A549 (cell line): ENCODE results near the gene SRRM4. TPM values are rescaled to one million over a fixed set of nuclear protein-coding genes. Genes with fewer than 3 reads are reported as not detected.
A peak's percentile ranks its signal among the peaks of the same experiment; 100 is the strongest.
"Not testable (repeated sequence)": the region's sequence is repeated elsewhere in the genome, so short reads cannot be mapped to it uniquely, and the experiment has no call there.

ENCODE experiments used
- ATAC-seq, 2 experiments: fragments of 200-7000 bp in 1 of 2; fragments of >200 bp in 1 of 2; cut with Nextera tagmentation in 1 of 2; cut with Tn5 transposase in 1 of 2; 3 replicates each; pipeline versions ENCODE4 v1.8.0 to v1.9.1; 2018 to 2020; ENCODE audit warnings: mild to moderate bottlenecking in 1 of 2, moderate library complexity in 1 of 2
- CTCF ChIA-PET: fragments of 300-600 bp; sonication (Branson Sonifier 250); formaldehyde crosslinking; extraction: SDS; loops from one replicate; lab custom pipeline; 2021; ENCODE audit warnings: antibody characterized with exemption, inconsistent platforms; lab: Yijun Ruan, JAX
- POLR2A ChIA-PET: fragments of 350-600 bp; formaldehyde crosslinking; extraction: SDS; loops from one replicate; lab custom pipeline; 2021; ENCODE audit warnings: antibody characterized with exemption, inconsistent platforms; lab: Yijun Ruan, JAX
- DNase-seq, 2 experiments: peaks; one replicate each; pipeline versions ENCODE4 v3.0.0 to v3.0.0-alpha.2; 2011 to 2016; ENCODE audit warnings: low read depth in 1 of 2, low spot score in 1 of 2
- FAIRE-seq: peaks from 2 replicates; lab custom pipeline; 2011; peaks lifted over from hg19 to GRCh38; lab: Jason Lieb, UNC
- H3K27ac ChIP-seq, 2 experiments: fragments of >200 bp; sonication (Bioruptor Twin); formaldehyde crosslinking; 3 replicates each; pipeline ENCODE4 v1.5.1; 2016 to 2017
- H3K4me1 ChIP-seq: fragments of >200 bp; sonication (Bioruptor Twin); formaldehyde crosslinking; 3 replicates; pipeline ENCODE4 v1.6.1; 2016
- H3K4me2 ChIP-seq: fragments of >200 bp; sonication (Bioruptor Twin); formaldehyde crosslinking; 3 replicates; pipeline ENCODE4 v1.6.1; 2016
- H3K4me3 ChIP-seq: fragments of >200 bp; sonication (Bioruptor Twin); formaldehyde crosslinking; 3 replicates; pipeline ENCODE4 v1.5.1; 2016
- H3K9me3 ChIP-seq: fragments of >200 bp; sonication (Bioruptor Twin); formaldehyde crosslinking; 3 replicates; pipeline ENCODE4 v1.6.1; 2016
- HEYL ChIP-seq: fragments of 250-450 bp; sonication (Bioruptor Pico); IDR thresholded peaks from 2 replicates; pipeline ENCODE4 v1.8.0; 2021; ENCODE audit warnings: mild to moderate bottlenecking, moderate library complexity
- NPAS2 ChIP-seq: fragments of 250-450 bp; sonication (Bioruptor Pico); IDR thresholded peaks from 2 replicates; pipeline ENCODE4 v1.8.0; 2022; ENCODE audit warnings: mild to moderate bottlenecking, moderate library complexity, borderline replicate concordance
- POLR2AphosphoS2 ChIP-seq: conservative IDR thresholded peaks from 2 replicates; pipeline ENCODE4 v1.6.1; 2012; ENCODE audit warnings: low read length, improper control_type of control experiment, inconsistent platforms
- RAD21 ChIP-seq, 2 experiments: fragments of >200 bp in 1 of 2; sonication (Bioruptor Twin) in 1 of 2; formaldehyde crosslinking in 1 of 2; IDR thresholded peaks in 1 of 2; conservative IDR thresholded peaks in 1 of 2; 2 replicates in 1 of 2; 3 replicates in 1 of 2; pipeline ENCODE4 v1.6.1; 2012 to 2018; ENCODE audit warnings: inconsistent platforms in 1 of 2
- SMC3 ChIP-seq: fragments of >200 bp; sonication (Bioruptor Twin); formaldehyde crosslinking; IDR thresholded peaks from 3 replicates; pipeline ENCODE4 v1.6.1; 2018; ENCODE audit warnings: inconsistent platforms
- TP53 ChIP-seq: fragments of 250-450 bp; sonication (Bioruptor Pico); IDR thresholded peaks from 2 replicates; pipeline ENCODE4 v1.5.0; 2021; ENCODE audit warnings: mild to moderate bottlenecking, moderate library complexity
- ZNF302 ChIP-seq: fragments of 250-450 bp; sonication (Bioruptor Pico); IDR thresholded peaks from 2 replicates; pipeline ENCODE4 v1.9.0; 2021; ENCODE audit warnings: inconsistent platforms, mild to moderate bottlenecking, moderate library complexity
- WGBS: methylation state at CpG from one replicate; pipeline ENCODE4 v1.1.6; 2017; ENCODE audit errors: missing lambda C conversion rate; 5-methylcytosine and 5-hydroxymethylcytosine counted together
- polyA plus RNA-seq, 4 experiments: library from polyadenylated mRNA; depleted of rRNA in 3 of 4; stranded (reverse); fragments of >200 nt; fragmentation: RNase III in 1 of 4; extraction: RNeasy Plus Mini Kit Qiagen cat#74134 plus additional on column Dnase treatment in 1 of 4; gene quantifications; 2 replicates in 3 of 4; 3 replicates in 1 of 4; pipeline ENCODE4 v1.2.3, GENCODE V29; 2011 to 2017
- TF ChIP-seq, protein P1 (sequence below): fragments of >200 bp; sonication (Bioruptor Twin); formaldehyde crosslinking; IDR thresholded peaks from 3 replicates; pipeline ENCODE4 v1.5.1; 2016
- TF ChIP-seq, protein P2 (sequence below): fragments of 250-450 bp; sonication (Bioruptor Pico); IDR thresholded peaks from 2 replicates; pipeline ENCODE4 v1.5.0; 2020; ENCODE audit warnings: low read depth, mild to moderate bottlenecking, moderate library complexity
- TF ChIP-seq, protein P3 (sequence below): IDR thresholded peaks from 2 replicates; pipeline ENCODE4 v1.6.1; 2012

The SRRM4 gene
- polyA plus RNA-seq, 2 of the 4 experiments (the other 2 are of a cell fraction) = not detected

DNA sequence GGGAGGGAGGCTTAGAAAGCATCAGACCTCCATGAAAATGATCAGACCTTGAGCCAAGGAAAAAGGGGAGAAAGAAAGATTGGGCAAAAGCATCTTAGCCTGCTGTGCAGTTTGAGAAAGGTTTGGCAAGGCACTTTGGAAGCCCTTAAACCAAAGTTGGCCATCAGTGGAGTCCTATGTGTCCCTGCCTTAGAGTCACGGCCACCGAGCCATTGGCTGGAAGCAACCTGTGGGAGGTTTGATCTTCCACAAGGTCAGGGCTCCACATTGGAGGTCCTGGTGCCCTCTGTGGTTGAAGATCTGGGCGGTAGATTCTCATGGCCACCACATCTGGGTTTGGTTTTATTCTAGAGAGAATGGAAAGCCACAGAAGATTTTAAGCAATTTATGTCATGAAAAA, 44.4 kb downstream of the SRRM4 start (continued):
- TF ChIP-seq NPAS2 (CRISPR knock-in tag) = no peak

DNA sequence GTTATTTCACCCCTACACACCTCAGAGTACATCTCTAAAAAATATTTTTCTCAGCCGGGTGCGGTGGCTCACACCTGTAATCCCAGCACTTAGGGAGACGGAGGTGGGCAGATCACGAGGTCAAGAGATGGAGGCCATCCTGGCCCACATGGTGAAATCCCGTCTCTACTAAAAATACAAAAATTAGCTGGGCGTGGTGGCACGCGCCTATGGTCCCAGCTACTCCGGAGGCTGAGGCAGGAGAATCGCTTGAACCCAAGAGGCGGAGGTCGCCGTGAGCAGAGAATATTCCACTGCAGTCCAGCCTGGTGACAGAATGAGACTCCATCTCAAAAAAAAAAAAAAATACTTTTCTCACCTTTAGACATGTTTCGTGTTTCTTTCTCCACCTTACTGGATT, 52.0 kb downstream of the SRRM4 start:
- 44% methylated on average over 14 of the region's 14 CpGs for WGBS
- CTCF ChIA-PET, H3K4me1 ChIP-seq, FAIRE-seq, POLR2A ChIA-PET, H3K27ac ChIP-seq, H3K4me2 ChIP-seq, H3K9me3 ChIP-seq, H3K4me3 ChIP-seq, DNase-seq, ATAC-seq: not testable (repeated sequence)

DNA sequence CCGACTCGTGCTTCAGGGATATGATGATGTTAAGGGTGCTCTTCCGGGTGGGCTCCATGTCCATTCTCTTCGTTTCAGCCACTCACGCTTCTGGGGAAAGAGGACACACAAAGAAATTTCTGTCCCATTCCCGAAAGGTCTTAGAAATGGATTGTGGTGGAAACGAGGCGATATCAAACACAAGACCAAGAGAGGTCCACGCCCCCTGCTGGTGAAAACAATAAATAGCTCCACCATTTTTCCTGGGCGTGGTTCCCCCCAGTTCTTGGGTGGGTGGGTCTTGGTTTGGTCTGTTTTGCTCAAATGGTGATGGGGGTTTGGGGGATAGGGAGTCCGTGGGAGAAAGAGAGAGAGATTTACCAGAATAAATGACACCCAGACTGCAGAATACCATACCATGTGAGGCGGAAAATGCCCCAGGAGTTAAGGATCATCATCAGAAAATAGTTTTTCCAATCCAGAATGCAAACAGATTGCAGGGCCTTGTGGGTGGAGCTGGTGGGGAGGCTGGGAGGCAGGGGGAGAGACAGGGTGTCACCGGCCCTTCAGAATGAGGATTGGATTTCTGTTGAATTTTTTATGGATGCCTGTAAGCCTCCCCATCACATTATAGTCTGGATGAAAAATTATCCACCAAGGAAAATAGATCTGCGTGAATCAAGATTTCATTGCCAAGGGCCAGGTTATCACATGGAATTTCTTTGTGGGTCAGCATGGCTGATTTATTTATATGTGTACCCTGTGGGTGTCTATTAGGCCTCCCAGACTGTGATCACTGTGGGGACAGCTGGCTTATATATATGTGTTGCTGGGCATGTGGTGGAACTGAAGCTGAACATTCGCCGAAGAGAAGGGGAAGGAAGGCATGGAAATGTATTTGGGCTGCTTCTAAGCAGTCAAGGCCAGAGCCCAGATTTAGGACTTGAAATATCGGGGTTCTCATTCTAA, 55.8 kb downstream of the SRRM4 start:
- ATAC-seq (peak in 1 of 2 experiments; percentile 79; a peak in 3 of 6 replicates), DNase-seq (peak; percentile 33 to 36), FAIRE-seq (no peak)
- Histone ChIP-seq H3K4me2 (no peak overlapping the region), H3K4me3 (no peak overlapping the region), H3K4me1 (no peaks in the 10 kb centered on the region), H3K9me3 (no peaks in the 10 kb centered on the region), H3K27ac (no peak overlapping the region)
- ChIA-PET CTCF (interaction anchor here (0.6 to 1.8 kb wide), 19 partner anchors 8 to 631 kb away, joined by 3 to 6 read pairs (median 4); partner anchors contain the start of gene PRKAB1), POLR2A (interaction anchor here (1.0 kb wide), 1 partner anchor 630 kb away, joined by 3 read pairs; no protein-coding TSS in a partner anchor)
- 17% methylated on average over 17 of the region's 17 CpGs for WGBS
- TF ChIP-seq ZNF302 (CRISPR knock-in tag) (no peak), RAD21 (conservative IDR thresholded peaks at IDR 0.05 in 1 of 2, IDR thresholded peaks at IDR 0.05 in 1 of 2) (peak; percentile 25 to 42; a peak in 2 of 5 replicates), TP53 (CRISPR knock-in tag) (no peak), SMC3 (peak; percentile 40; the same call in 1 of the 3 replicates), POLR2AphosphoS2 (no peak)
- TF ChIP-seq, protein P1, sequence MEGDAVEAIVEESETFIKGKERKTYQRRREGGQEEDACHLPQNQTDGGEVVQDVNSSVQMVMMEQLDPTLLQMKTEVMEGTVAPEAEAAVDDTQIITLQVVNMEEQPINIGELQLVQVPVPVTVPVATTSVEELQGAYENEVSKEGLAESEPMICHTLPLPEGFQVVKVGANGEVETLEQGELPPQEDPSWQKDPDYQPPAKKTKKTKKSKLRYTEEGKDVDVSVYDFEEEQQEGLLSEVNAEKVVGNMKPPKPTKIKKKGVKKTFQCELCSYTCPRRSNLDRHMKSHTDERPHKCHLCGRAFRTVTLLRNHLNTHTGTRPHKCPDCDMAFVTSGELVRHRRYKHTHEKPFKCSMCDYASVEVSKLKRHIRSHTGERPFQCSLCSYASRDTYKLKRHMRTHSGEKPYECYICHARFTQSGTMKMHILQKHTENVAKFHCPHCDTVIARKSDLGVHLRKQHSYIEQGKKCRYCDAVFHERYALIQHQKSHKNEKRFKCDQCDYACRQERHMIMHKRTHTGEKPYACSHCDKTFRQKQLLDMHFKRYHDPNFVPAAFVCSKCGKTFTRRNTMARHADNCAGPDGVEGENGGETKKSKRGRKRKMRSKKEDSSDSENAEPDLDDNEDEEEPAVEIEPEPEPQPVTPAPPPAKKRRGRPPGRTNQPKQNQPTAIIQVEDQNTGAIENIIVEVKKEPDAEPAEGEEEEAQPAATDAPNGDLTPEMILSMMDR = peak; percentile 49

DNA sequence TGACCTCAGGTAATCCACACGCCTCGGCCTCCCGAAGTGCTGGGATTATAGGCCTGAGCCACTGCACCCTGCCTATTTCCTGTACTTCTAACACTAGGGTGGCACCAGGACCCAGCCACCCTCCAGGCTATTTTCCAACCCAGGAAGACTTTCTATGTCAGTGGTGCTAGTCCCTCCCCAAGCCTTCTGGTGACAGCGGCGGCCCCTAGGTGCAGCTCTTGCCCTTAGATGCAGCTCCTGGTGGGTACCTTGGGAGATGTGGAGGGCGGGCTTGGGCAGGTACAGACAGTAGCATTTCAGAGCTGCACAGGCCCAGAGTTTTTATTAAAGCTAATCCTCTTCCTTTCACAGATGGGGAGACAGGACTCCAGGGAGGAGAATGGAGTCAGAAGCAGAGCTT, 62.8 kb downstream of the SRRM4 start:
- WGBS = 31% methylated on average over 3 of the region's 6 CpGs
- DNase-seq (no peak), ATAC-seq (no peak), FAIRE-seq (no peak)
- H3K27ac ChIP-seq = no peak overlapping the region
- CTCF ChIA-PET = interaction anchor here (0.6 kb wide), 1 partner anchor 547 kb away, joined by 3 read pairs; no protein-coding TSS in a partner anchor
- POLR2A ChIA-PET = no interaction called here
- no peak overlapping the region for H3K4me3 ChIP-seq
- H3K9me3 ChIP-seq = no peaks in the 10 kb centered on the region
- TF ChIP-seq, protein P2, sequence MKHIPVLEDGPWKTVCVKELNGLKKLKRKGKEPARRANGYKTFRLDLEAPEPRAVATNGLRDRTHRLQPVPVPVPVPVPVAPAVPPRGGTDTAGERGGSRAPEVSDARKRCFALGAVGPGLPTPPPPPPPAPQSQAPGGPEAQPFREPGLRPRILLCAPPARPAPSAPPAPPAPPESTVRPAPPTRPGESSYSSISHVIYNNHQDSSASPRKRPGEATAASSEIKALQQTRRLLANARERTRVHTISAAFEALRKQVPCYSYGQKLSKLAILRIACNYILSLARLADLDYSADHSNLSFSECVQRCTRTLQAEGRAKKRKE (CRISPR knock-in tag) = no peak
- no peaks in the 10 kb centered on the region for H3K4me1 ChIP-seq
- no peak overlapping the region for H3K4me2 ChIP-seq

DNA sequence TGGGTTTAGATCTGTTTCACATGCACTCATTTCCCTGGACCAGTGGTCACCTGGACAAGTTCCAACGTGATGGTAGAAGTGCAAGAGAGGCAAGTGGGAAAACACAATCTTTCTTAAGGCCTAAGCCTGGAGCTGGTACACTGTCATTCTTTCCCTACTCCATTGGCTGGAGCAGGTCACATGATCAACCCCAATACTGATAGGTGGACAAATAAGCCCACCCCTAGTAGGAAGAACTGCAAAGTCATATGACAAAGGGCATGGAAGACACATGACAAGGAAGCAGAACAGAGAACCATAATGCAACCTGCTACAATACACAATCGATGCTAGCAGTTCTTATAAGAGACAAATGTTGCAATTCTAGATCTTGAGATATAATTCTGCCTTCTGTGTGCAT, 66.3 kb downstream of the SRRM4 start:
- FAIRE-seq (no peak), ATAC-seq (no peak), DNase-seq (no peak)
- no peak for TF ChIP-seq HEYL
- TF ChIP-seq, protein P3, sequence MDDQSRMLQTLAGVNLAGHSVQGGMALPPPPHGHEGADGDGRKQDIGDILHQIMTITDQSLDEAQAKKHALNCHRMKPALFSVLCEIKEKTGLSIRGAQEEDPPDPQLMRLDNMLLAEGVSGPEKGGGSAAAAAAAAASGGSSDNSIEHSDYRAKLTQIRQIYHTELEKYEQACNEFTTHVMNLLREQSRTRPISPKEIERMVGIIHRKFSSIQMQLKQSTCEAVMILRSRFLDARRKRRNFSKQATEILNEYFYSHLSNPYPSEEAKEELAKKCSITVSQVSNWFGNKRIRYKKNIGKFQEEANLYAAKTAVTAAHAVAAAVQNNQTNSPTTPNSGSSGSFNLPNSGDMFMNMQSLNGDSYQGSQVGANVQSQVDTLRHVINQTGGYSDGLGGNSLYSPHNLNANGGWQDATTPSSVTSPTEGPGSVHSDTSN = no peak
- ChIA-PET POLR2A (no interaction called here), CTCF (interaction anchor here (0.6 to 1.9 kb wide), 2 partner anchors 9 to 10 kb away, joined by 3 to 6 read pairs; no protein-coding TSS in a partner anchor)
- Histone ChIP-seq H3K27ac (no peak overlapping the region), H3K4me3 (no peak overlapping the region), H3K4me2 (no peak overlapping the region), H3K9me3 (no peaks in the 10 kb centered on the region), H3K4me1 (no peaks in the 10 kb centered on the region)
- WGBS = 5% methylated on average over 2 of the region's 2 CpGs
